T-cell (primary cell): Measurements from ENCODE around the gene PRKCQ. TPM values are rescaled to one million over a fixed set of nuclear protein-coding genes. Genes with fewer than 3 reads are reported as not detected.
"Not testable (repeated sequence)": the region's sequence is repeated elsewhere in the genome, so short reads cannot be mapped to it uniquely, and the experiment has no call there.

Experiments used
- ATAC-seq, 4 experiments: fragments of 200-7000 bp in 3 of 4; fragments of 150-1000 bp in 1 of 4; cut with Tn5 transposase; replicated peaks in 1 of 4; 1 replicate in 3 of 4; 2 replicates in 1 of 4; pipeline ENCODE4 v1.10.0; 2021; ENCODE audit warnings: moderate library complexity in 3 of 4, mild to moderate bottlenecking in 2 of 4, moderate number of reproducible peaks in 1 of 4
- CTCF ChIA-PET, 2 donors: fragments of 300-600 bp; sonication (Branson Sonifier 250); formaldehyde crosslinking; loops; one replicate each; lab custom pipeline; 2022; ENCODE audit warnings: antibody characterized with exemption in 2 of 2; lab: Charles Lee
- POLR2A ChIA-PET, 2 donors: fragments of 300-600 bp; sonication (Branson Sonifier 250); formaldehyde crosslinking; loops; one replicate each; lab custom pipeline; 2022; ENCODE audit warnings: antibody characterized with exemption in 2 of 2; lab: Charles Lee
- DNase-seq, 35 experiments: peaks; one replicate each; pipeline versions ENCODE4 v3.0.0 to v3.0.0-alpha.2; 2013 to 2023
- H3K27ac ChIP-seq: one replicate; pipeline ENCODE4 v1.5.1; 2013; ENCODE audit warnings: low read length
- H3K27me3 ChIP-seq, 2 experiments: replicated peaks in 1 of 2; 1 replicate in 1 of 2; 2 replicates in 1 of 2; pipeline versions ENCODE4 v1.6.1 to v1.7.0; 2013; ENCODE audit warnings: low read length in 1 of 2, mixed read lengths in 1 of 2; ENCODE audit not compliant: control insufficient read depth in 2 of 2, insufficient read depth in 2 of 2; ENCODE audit errors: extremely low read depth in 1 of 2
- H3K36me3 ChIP-seq, 2 donors: 1 replicate in 1 of 2; 2 replicates in 1 of 2; pipeline versions ENCODE4 v1.6.1 to v1.7.0; 2013; ENCODE audit warnings: low read length in 1 of 2; ENCODE audit not compliant: control insufficient read depth in 2 of 2, insufficient read depth in 1 of 2; ENCODE audit errors: extremely low read depth in 1 of 2
- H3K4me1 ChIP-seq, 2 experiments: 1 replicate in 1 of 2; 2 replicates in 1 of 2; pipeline versions ENCODE4 v1.6.1 to v1.7.0; 2013; ENCODE audit warnings: low read length in 2 of 2, mixed read lengths in 1 of 2; ENCODE audit not compliant: insufficient read depth in 2 of 2, control insufficient read depth in 1 of 2; ENCODE audit errors: extremely low read depth in 1 of 2
- H3K4me3 ChIP-seq, 2 donors: 1 replicate in 1 of 2; 2 replicates in 1 of 2; pipeline versions ENCODE4 v1.5.1 to v1.7.0; 2013; ENCODE audit warnings: mild to moderate bottlenecking in 2 of 2, low read length in 1 of 2, moderate library complexity in 1 of 2; ENCODE audit not compliant: control insufficient read depth in 1 of 2; ENCODE audit errors: extremely low read depth in 1 of 2
- H3K9me3 ChIP-seq: 2 replicates; pipeline ENCODE4 v1.7.0; 2013
- H3K27ac Mint-ChIP-seq, 2 donors: one replicate each; pipeline ENCODE4 v1.8.0; 2020 to 2021; ENCODE audit warnings: mild to moderate bottlenecking in 2 of 2, mixed read lengths in 2 of 2
- H3K27me3 Mint-ChIP-seq, 2 donors: one replicate each; pipeline ENCODE4 v1.8.0; 2021 to 2022; ENCODE audit warnings: mixed read lengths in 2 of 2
- H3K36me3 Mint-ChIP-seq: one replicate; pipeline ENCODE4 v1.8.0; 2021; ENCODE audit warnings: mixed read lengths
- H3K4me1 Mint-ChIP-seq, 3 donors: one replicate each; pipeline ENCODE4 v1.8.0; 2020 to 2022; ENCODE audit warnings: mixed read lengths in 3 of 3, mild to moderate bottlenecking in 1 of 3
- H3K4me3 Mint-ChIP-seq, 3 donors: one replicate each; pipeline ENCODE4 v1.8.0; 2020 to 2022; ENCODE audit warnings: mild to moderate bottlenecking in 3 of 3, mixed read lengths in 3 of 3, moderate library complexity in 3 of 3
- H3K9me3 Mint-ChIP-seq, 3 donors: one replicate each; pipeline ENCODE4 v1.8.0; 2020 to 2022; ENCODE audit warnings: mixed read lengths in 3 of 3
- WGBS: methylation state at CpG from one replicate; pipeline ENCODE4 v1.1.5; 2013; ENCODE audit warnings: missing lambda C conversion rate; ENCODE audit not compliant: insufficient coverage; 5-methylcytosine and 5-hydroxymethylcytosine counted together
- total RNA-seq, 35 experiments: library from RNA in 6 of 35; stranded (reverse) in 6 of 35; fragments of 120-200 nt in 1 of 35; gene quantifications; one replicate each; pipeline versions ENCODE4 v1.2.1 to v1.2.4 and lab custom pipeline; 2013 to 2026

The PRKCQ gene
- total RNA-seq, 5 donors from 2014 or later (not counting 1 experiment from before 2014, with no cell fraction given), result 60.3 to 67.4 (median 61.6) TPM

DNA sequence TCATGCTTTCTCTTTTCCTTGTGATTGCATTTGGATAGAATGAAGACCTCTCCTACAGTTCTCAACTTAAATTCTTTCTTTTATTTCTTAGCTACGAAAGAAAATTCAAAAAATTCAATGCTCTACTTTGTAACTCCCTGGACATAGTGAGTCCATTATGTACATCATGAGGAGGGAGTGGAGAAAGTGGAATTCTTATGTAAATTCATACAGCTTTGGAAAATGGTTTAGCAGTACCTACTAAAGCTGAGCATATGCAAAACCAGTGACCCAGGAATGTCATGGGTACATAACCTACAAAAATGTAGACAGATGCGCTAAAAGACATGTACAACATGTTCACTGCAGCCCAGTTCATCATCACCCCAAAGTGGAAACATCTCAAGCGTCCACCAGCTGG, 8.8 kb upstream of the PRKCQ start:
- no peaks in the 10 kb centered on the region for H3K27me3 Mint-ChIP-seq
- H3K36me3 Mint-ChIP-seq, result peaks cover 61% of the 10 kb centered on the region
- Histone ChIP-seq H3K27me3 (no peaks in the 10 kb centered on the region), H3K9me3 (no peaks in the 10 kb centered on the region), H3K4me3 (peak overlapping the region in 1 of 2 donors; percentile 38), H3K4me1 (peaks cover 52 to 92% of the 10 kb centered on the region in 2 experiments), H3K36me3 (peaks cover 5 to 30% of the 10 kb centered on the region in 2 donors), H3K27ac (peak overlapping the region; percentile 48)
- H3K4me3 Mint-ChIP-seq, result peak overlapping the region; percentile 47 to 91 (median 54)
- no peaks in the 10 kb centered on the region for H3K9me3 Mint-ChIP-seq
- no peak for ATAC-seq
- 100% methylated on average over 1 of the region's 3 CpGs for WGBS
- ChIA-PET POLR2A (interaction anchor here in 1 of 2 donors (0.6 kb wide), 1 partner anchor 85 kb away, joined by 3 read pairs; no protein-coding TSS in a partner anchor), CTCF (interaction anchor here in 1 of 2 donors (1.3 to 1.6 kb wide), 2 partner anchors 26 to 143 kb away, joined by 4 read pairs; no protein-coding TSS in a partner anchor)
- DNase-seq, result no peak
- H3K4me1 Mint-ChIP-seq, result peaks cover 91 to 99% (median 93%) of the 10 kb centered on the region in 3 donors
- peak overlapping the region; percentile 97 to 98 for H3K27ac Mint-ChIP-seq

DNA sequence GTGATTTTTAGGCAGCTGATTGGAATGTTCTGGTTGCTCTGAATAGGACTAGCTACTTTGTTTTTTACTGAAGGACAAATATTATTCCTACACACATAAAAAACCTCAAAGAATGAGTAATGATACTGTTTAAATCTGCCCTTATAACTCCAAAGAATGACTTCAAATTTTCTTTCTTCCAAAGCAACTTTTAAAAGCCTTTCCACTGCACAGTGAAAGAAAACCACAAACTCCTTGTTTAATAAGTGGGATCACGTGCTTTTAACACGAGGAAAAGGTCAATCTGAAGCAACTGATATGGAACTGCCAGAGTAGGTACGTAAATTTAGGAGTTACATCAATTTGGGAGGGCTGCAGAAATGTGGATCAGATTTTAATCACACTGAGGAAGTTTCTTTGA, 8.0 kb upstream of the PRKCQ start:
- WGBS, result 63% methylated on average over 2 of the region's 3 CpGs
- H3K9me3 ChIP-seq, result no peaks in the 10 kb centered on the region
- POLR2A ChIA-PET, result interaction anchor here in 1 of 2 donors (0.6 kb wide), 1 partner anchor 143 kb away, joined by 3 read pairs; no protein-coding TSS in a partner anchor
- H3K4me1 Mint-ChIP-seq, result peaks cover 91 to 98% (median 93%) of the 10 kb centered on the region in 3 donors
- H3K36me3 ChIP-seq, result peaks cover 5 to 30% of the 10 kb centered on the region in 2 donors
- H3K4me3 Mint-ChIP-seq, result peak overlapping the region; percentile 47 to 91 (median 54)
- peaks cover 61% of the 10 kb centered on the region for H3K36me3 Mint-ChIP-seq
- peaks cover 52 to 91% of the 10 kb centered on the region in 2 experiments for H3K4me1 ChIP-seq
- no peak for ATAC-seq
- CTCF ChIA-PET, result interaction anchor here in 1 of 2 donors (0.6 to 1.7 kb wide), 2 partner anchors 10 to 71 kb away, joined by 3 to 5 read pairs; no protein-coding TSS in a partner anchor
- no peaks in the 10 kb centered on the region for H3K27me3 Mint-ChIP-seq
- no peak overlapping the region for H3K4me3 ChIP-seq
- H3K27ac ChIP-seq, result peak overlapping the region; percentile 48
- H3K27ac Mint-ChIP-seq, result peak overlapping the region; percentile 97 to 98
- H3K27me3 ChIP-seq, result no peaks in the 10 kb centered on the region
- H3K9me3 Mint-ChIP-seq, result no peaks in the 10 kb centered on the region
- DNase-seq, result no peak

DNA sequence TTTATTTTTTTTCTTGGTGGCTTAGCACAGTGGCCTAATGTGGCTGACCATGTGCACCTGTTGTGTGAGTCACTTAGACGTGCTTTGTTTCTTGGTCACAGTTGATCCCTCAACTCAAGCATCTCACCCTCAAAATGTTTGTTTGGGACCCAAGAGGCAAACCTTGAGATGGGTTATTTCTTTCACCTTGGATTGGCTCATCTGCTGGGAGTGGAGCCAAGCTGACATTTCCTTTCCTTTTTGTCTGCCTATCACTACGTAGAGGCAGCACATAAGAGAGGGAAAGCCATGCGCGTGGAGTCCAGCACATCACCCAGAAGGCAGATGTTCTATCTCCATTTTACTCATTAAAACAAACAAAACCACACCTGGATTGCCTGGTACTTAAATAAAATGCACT, 6.4 kb upstream of the PRKCQ start:
- POLR2A ChIA-PET, result interaction anchor here in 1 of 2 donors (1.2 to 1.6 kb wide), 2 partner anchors 10 to 21 kb away, joined by 3 to 5 read pairs; no protein-coding TSS in a partner anchor
- peak overlapping the region; percentile 91 to 95 (median 94) for H3K4me3 Mint-ChIP-seq
- Histone ChIP-seq H3K9me3 (no peaks in the 10 kb centered on the region), H3K4me1 (peaks cover 55 to 91% of the 10 kb centered on the region in 2 experiments), H3K27me3 (no peaks in the 10 kb centered on the region), H3K4me3 (peak overlapping the region in 1 of 2 donors; percentile 71), H3K36me3 (peaks cover 5 to 30% of the 10 kb centered on the region in 2 donors), H3K27ac (peak overlapping the region; percentile 40)
- DNase-seq (peak in 1 of 35 experiments; percentile 39), ATAC-seq (peak in 2 of 4 experiments; percentile 27 to 55)
- CTCF ChIA-PET, result interaction anchor here (0.6 to 1.7 kb wide), 4 partner anchors 11 to 141 kb away, joined by 3 to 7 read pairs (median 4); no protein-coding TSS in a partner anchor
- no CpG with 5 or more reads among the region's 4 CpGs for WGBS
- peaks cover 66% of the 10 kb centered on the region for H3K36me3 Mint-ChIP-seq
- H3K27ac Mint-ChIP-seq, result peak overlapping the region; percentile 98 to 100
- H3K27me3 Mint-ChIP-seq, result no peaks in the 10 kb centered on the region
- peaks cover 91 to 98% (median 93%) of the 10 kb centered on the region in 3 donors for H3K4me1 Mint-ChIP-seq
- H3K9me3 Mint-ChIP-seq, result no peaks in the 10 kb centered on the region

DNA sequence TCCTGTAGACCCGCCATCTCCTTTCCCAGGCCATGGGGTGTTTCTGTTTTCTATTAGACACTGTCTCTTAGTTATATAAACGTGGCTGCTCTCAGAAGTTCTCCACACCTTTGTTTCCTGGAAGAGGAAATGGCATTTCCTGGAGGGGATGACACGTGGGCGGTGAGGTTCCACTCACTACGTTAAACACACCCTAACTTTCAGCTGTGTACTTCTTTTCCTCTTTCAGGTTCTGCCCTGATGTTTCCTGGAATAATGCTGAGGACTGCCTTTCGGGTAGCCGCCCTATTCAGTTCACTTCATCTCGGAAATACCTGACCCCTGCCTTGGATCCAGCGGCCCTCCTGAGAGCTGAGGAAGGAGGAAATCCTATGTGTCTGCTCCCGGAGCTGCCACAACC, 3.4 kb upstream of the PRKCQ start:
- 20% methylated on average over 2 of the region's 10 CpGs for WGBS
- ChIA-PET CTCF (interaction anchor here (0.8 to 4.0 kb wide), 6 partner anchors 11 to 110 kb away, joined by 3 to 14 read pairs (median 3); no protein-coding TSS in a partner anchor), POLR2A (interaction anchor here (0.8 to 1.5 kb wide), 2 partner anchors 9 to 24 kb away, joined by 3 to 6 read pairs; no protein-coding TSS in a partner anchor)
- H3K27me3 ChIP-seq, result no peaks in the 10 kb centered on the region
- ATAC-seq (peak; percentile 43 to 52 (median 48)), DNase-seq (peak in 28 of 35 experiments; percentile 35 to 75 (median 58))
- Mint-ChIP-seq H3K4me1 (peaks cover 61 to 86% (median 63%) of the 10 kb centered on the region in 3 donors), H3K9me3 (no peaks in the 10 kb centered on the region), H3K27ac (peak overlapping the region; percentile 98 to 100), H3K4me3 (peak overlapping the region; percentile 91 to 95 (median 94)), H3K27me3 (no peaks in the 10 kb centered on the region), H3K36me3 (peaks cover 47% of the 10 kb centered on the region)
- peaks cover 31 to 64% of the 10 kb centered on the region in 2 experiments for H3K4me1 ChIP-seq
- H3K27ac ChIP-seq, result peak overlapping the region; percentile 70
- peak overlapping the region; percentile 71 to 79 for H3K4me3 ChIP-seq
- no peaks in the 10 kb centered on the region for H3K9me3 ChIP-seq
- peaks cover 0 to 8% of the 10 kb centered on the region in 2 donors for H3K36me3 ChIP-seq

DNA sequence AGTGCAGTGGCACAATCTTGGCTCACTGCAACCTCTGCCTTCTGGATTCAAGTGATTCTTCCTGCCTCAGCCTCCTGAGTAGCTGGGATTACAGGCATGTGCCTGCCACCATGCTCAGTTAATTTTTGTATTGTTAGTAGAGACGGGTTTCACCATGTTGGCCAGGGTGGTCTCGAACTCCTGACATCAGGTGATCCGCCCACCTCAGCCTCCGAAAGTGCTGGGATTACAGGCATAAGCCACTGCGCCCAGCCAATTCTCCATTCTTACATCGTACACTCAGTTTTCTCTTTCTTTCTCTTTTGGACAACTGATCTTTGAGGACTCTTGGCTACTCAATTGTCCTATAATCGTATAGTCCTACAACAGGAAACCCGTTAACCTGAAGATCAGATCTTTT, 2.8 kb upstream of the PRKCQ start:
- not testable (repeated sequence) for ATAC-seq, H3K9me3 Mint-ChIP-seq, H3K9me3 ChIP-seq, H3K36me3 ChIP-seq, H3K27me3 Mint-ChIP-seq, DNase-seq, H3K27me3 ChIP-seq
- Histone ChIP-seq H3K27ac (peak overlapping the region; percentile 70), H3K4me1 (peaks cover 31 to 61% of the 10 kb centered on the region in 2 experiments), H3K4me3 (peak overlapping the region; percentile 71 to 79)
- POLR2A ChIA-PET, result interaction anchor here in 1 of 2 donors (1.5 kb wide), 1 partner anchor 24 kb away, joined by 3 read pairs; no protein-coding TSS in a partner anchor
- WGBS, result 88% methylated on average over 4 of the region's 8 CpGs
- peaks cover 43% of the 10 kb centered on the region for H3K36me3 Mint-ChIP-seq
- H3K4me1 Mint-ChIP-seq, result peaks cover 59 to 86% (median 60%) of the 10 kb centered on the region in 3 donors
- CTCF ChIA-PET, result interaction anchor here (0.8 to 4.0 kb wide), 6 partner anchors 10 to 109 kb away, joined by 3 to 14 read pairs (median 3); no protein-coding TSS in a partner anchor
- peak overlapping the region; percentile 98 to 100 for H3K27ac Mint-ChIP-seq
- peak overlapping the region; percentile 91 to 95 (median 94) for H3K4me3 Mint-ChIP-seq

DNA sequence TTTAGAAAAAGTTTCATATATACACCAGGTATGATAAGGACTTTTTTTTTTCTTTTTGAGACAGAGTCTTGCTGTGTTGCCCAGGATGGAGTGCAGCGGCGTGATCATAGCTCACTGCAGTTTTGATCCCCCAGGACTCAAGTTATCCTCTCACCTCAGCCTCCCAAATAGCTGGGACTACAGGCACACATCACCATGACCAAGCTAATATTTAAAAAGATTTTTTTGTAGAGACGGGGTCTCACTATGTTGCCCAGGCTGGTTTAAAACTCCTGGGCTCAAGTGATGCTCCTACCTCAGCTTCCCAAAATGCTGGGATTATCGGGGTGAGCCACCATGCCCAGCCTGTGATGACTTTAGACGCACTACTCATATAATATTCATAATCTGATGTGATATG, 2.2 kb upstream of the PRKCQ start:
- H3K4me1 Mint-ChIP-seq, result peaks cover 61 to 86% (median 62%) of the 10 kb centered on the region in 3 donors

More for the DNA sequence above, 2.2 kb upstream of the PRKCQ start:
- H3K27ac ChIP-seq, result peak overlapping the region; percentile 70
- Mint-ChIP-seq H3K27me3 (no peaks in the 10 kb centered on the region), H3K9me3 (no peaks in the 10 kb centered on the region), H3K27ac (peak overlapping the region; percentile 98 to 100), H3K4me3 (peak overlapping the region; percentile 91 to 95 (median 94)), H3K36me3 (peaks cover 41% of the 10 kb centered on the region)
- no peak for DNase-seq
- H3K36me3 ChIP-seq, result peaks cover 0 to 2% of the 10 kb centered on the region in 2 donors
- peaks cover 29 to 61% of the 10 kb centered on the region in 2 experiments for H3K4me1 ChIP-seq
- no peak for ATAC-seq
- CTCF ChIA-PET, result interaction anchor here (0.5 to 4.0 kb wide), 20 partner anchors 9 to 108 kb away, joined by 3 to 14 read pairs (median 4); no protein-coding TSS in a partner anchor
- no peaks in the 10 kb centered on the region for H3K27me3 ChIP-seq
- POLR2A ChIA-PET, result interaction anchor here (0.7 to 1.4 kb wide), 5 partner anchors 9 to 610 kb away, joined by 3 to 11 read pairs (median 4); no protein-coding TSS in a partner anchor
- no CpG with 5 or more reads among the region's 5 CpGs for WGBS
- H3K9me3 ChIP-seq, result no peaks in the 10 kb centered on the region
- H3K4me3 ChIP-seq, result peak overlapping the region; percentile 66 to 92
